Measurements from ENCODE around the gene LGR6. TPM values are rescaled to one million over a fixed set of nuclear protein-coding genes. Genes with fewer than 3 reads are reported as not detected.

Gene LGR6
- total RNA-seq, 1 experiment from 2014 or later: 1.0 TPM

DNA sequence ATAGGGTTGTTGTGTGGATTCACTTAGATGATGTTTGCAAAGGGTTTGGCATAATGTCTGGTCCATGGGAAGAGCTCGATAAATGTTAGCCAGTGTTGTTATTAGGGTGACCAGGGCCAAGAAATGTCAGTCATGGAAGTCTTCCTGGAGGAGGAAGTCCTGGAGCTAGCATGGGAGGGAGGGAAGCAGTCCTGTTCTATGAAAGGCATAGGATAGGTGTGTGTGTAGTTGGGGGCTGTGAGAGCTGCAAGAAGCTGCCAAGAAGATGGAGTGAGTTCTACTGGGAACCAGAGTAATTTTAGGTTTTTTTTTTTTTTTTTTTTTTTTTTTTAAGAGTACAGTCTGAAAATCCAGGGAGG lies 4.7 kb downstream of the LGR6 start:
- no peak overlapping the region; a peak in 1 of 7 replicates for H3K27ac Mint-ChIP-seq

More for the DNA sequence above, 4.7 kb downstream of the LGR6 start:
- no peak overlapping the region for H2BK20ac ChIP-seq (ENCODE audit: low read depth, low read length, poor library complexity, severe bottlenecking)
- H3K79me2 ChIP-seq (ENCODE audit: insufficient read depth, low read length): no peaks in the 10 kb centered on the region
- H4K8ac ChIP-seq (replicated peaks; ENCODE audit: insufficient read length, low read depth, low read length): no peak overlapping the region
- H3T11ph ChIP-seq (ENCODE audit: low read length): no peak overlapping the region
- no peaks in the 10 kb centered on the region; the same call in 1 of the 2 replicates for H3K4me1 ChIP-seq (ENCODE audit: insufficient read depth, low read length)
- no peak overlapping the region for H2BK120ac ChIP-seq (ENCODE audit: low read depth, low read length, poor library complexity, severe bottlenecking)
- peaks cover 16 to 19% of the 10 kb centered on the region in 2 experiments for H3K4me1 Mint-ChIP-seq
- H2BK12ac ChIP-seq (ENCODE audit: insufficient read length, low read depth, low read length): no peak overlapping the region
- no peak overlapping the region for H4K91ac ChIP-seq (ENCODE audit: insufficient read length, low read depth, low read length)
- DNase-seq: no peak
- H3K9me3 Mint-ChIP-seq: no peaks in the 10 kb centered on the region
- H3K36me3 Mint-ChIP-seq (ENCODE audit: insufficient read depth in 1 of 3, low read depth in 3 of 3): no peaks in the 10 kb centered on the region
- no peak overlapping the region for H2BK5ac ChIP-seq (ENCODE audit: insufficient read length, low read length)
- no peaks in the 10 kb centered on the region for H3K79me1 ChIP-seq (ENCODE audit: insufficient read depth, low read depth, low read length, poor library complexity, severe bottlenecking)
- H4K20me1 ChIP-seq (ENCODE audit: control insufficient read depth, insufficient read depth, insufficient read length): no peaks in the 10 kb centered on the region
- no peak overlapping the region for H2AK5ac ChIP-seq (ENCODE audit: insufficient read length, low read length)
- no peak overlapping the region for H3K4me3 Mint-ChIP-seq
- H3K9me3 ChIP-seq (ENCODE audit: control insufficient read depth, low read depth, low read length): no peaks in the 10 kb centered on the region
- H3K27me3 ChIP-seq (ENCODE audit: insufficient read depth, low read length): peaks cover 6% of the 10 kb centered on the region; the same call in 1 of the 2 replicates
- H3K23me2 ChIP-seq (ENCODE audit: insufficient read length, low read depth, low read length, poor library complexity, severe bottlenecking): peaks cover 4% of the 10 kb centered on the region
- no peak overlapping the region for H4K5ac ChIP-seq (ENCODE audit: insufficient read length, low read depth, low read length)
- no peak overlapping the region for H2BK15ac ChIP-seq (ENCODE audit: low read depth, low read length)
- H3K9ac ChIP-seq (ENCODE audit: extremely low read depth, insufficient read length, low read length): no peak overlapping the region
- no peak overlapping the region for H3K56ac ChIP-seq (ENCODE audit: insufficient read length, low read depth, low read length)
- TF ChIP-seq, protein P1, sequence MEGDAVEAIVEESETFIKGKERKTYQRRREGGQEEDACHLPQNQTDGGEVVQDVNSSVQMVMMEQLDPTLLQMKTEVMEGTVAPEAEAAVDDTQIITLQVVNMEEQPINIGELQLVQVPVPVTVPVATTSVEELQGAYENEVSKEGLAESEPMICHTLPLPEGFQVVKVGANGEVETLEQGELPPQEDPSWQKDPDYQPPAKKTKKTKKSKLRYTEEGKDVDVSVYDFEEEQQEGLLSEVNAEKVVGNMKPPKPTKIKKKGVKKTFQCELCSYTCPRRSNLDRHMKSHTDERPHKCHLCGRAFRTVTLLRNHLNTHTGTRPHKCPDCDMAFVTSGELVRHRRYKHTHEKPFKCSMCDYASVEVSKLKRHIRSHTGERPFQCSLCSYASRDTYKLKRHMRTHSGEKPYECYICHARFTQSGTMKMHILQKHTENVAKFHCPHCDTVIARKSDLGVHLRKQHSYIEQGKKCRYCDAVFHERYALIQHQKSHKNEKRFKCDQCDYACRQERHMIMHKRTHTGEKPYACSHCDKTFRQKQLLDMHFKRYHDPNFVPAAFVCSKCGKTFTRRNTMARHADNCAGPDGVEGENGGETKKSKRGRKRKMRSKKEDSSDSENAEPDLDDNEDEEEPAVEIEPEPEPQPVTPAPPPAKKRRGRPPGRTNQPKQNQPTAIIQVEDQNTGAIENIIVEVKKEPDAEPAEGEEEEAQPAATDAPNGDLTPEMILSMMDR (conservative IDR thresholded peaks at IDR 0.05): no peak
- no peak overlapping the region for H2AFZ ChIP-seq (ENCODE audit: low read length)
- H3K4ac ChIP-seq (ENCODE audit: low read depth, low read length): no peak overlapping the region
- no peak overlapping the region for H3K27ac ChIP-seq (ENCODE audit: insufficient read length, low read depth, low read length)
- no peak overlapping the region for H3K14ac ChIP-seq (ENCODE audit: insufficient read depth, low read length)
- WGBS (ENCODE audit: extremely low coverage, insufficient read length, low lambda C conversion rate): no CpG with 5 or more reads among the region's 1 CpG
- H3K4me2 ChIP-seq (ENCODE audit: insufficient read depth, insufficient read length, low read length): no peak overlapping the region
- peaks cover 41% of the 10 kb centered on the region for H3K27me3 Mint-ChIP-seq (ENCODE audit: low read depth)
- H3K18ac ChIP-seq (ENCODE audit: insufficient read length, low read depth, low read length): no peak overlapping the region
- H3K23ac ChIP-seq (ENCODE audit: insufficient read length, low read depth, low read length): no peak overlapping the region

Data from H9 (cell line).